HG03521 (cell line): ENCODE data around the gene CCDC172.

ENCODE experiments used
- ATAC-seq: cut with Tn5 transposase; IDR thresholded peaks from one replicate; pipeline ENCODE4 v1.9.1; 2021; ENCODE audit warnings: mild to moderate bottlenecking, moderate library complexity; ENCODE audit not compliant: unreplicated experiment

CCDC172 gene

GRCh38 chr10:116324227-116324950, at the start of gene CCDC172:
Gene CCDC172, plus strand, starts transcription at chr10:116324448. Its CDS starts 564 bp downstream, at chr10:116325012.
- ATAC-seq, result no peak

GRCh38 chr10:116276981-116277380, 47.3 kb upstream of the CCDC172 start:
- no peak for ATAC-seq

- ATAC-seq, result no peak
Measured at GRCh38 chr10:116278846-116279245, 45.4 kb upstream of the CCDC172 start.

- no peak for ATAC-seq
Measured at GRCh38 chr10:116281775-116282174, 42.5 kb upstream of the CCDC172 start.

- no peak for ATAC-seq
Measured at GRCh38 chr10:116286626-116287200, 37.5 kb upstream of the CCDC172 start.

- ATAC-seq, result no peak
Measured at GRCh38 chr10:116287906-116288501, 36.2 kb upstream of the CCDC172 start.

- ATAC-seq, result no peak
Measured at GRCh38 chr10:116289652-116290051, 34.6 kb upstream of the CCDC172 start.

- no peak for ATAC-seq
Measured at GRCh38 chr10:116292493-116292892, 31.8 kb upstream of the CCDC172 start.

GRCh38 chr10:116296291-116296721, 27.9 kb upstream of the CCDC172 start:
- no peak for ATAC-seq

- ATAC-seq, result no peak
Measured at GRCh38 chr10:116298586-116298985, 25.7 kb upstream of the CCDC172 start.

- ATAC-seq, result no peak
Measured at GRCh38 chr10:116300542-116300941, 23.7 kb upstream of the CCDC172 start.

- no peak for ATAC-seq
Measured at GRCh38 chr10:116304923-116305322, 19.3 kb upstream of the CCDC172 start.

- no peak for ATAC-seq
Measured at GRCh38 chr10:116306847-116307246, 17.4 kb upstream of the CCDC172 start.

- ATAC-seq, result no peak
Measured at GRCh38 chr10:116307455-116307854, 16.8 kb upstream of the CCDC172 start.

GRCh38 chr10:116311016-116311415, 13.2 kb upstream of the CCDC172 start:
- ATAC-seq, result no peak

GRCh38 chr10:116311706-116312490, 12.3 kb upstream of the CCDC172 start:
- ATAC-seq, result no peak

GRCh38 chr10:116312548-116312947, 11.7 kb upstream of the CCDC172 start:
- ATAC-seq, result no peak

- no peak for ATAC-seq
Measured at GRCh38 chr10:116316503-116316902, 7.7 kb upstream of the CCDC172 start.

- ATAC-seq, result no peak
Measured at GRCh38 chr10:116324951-116325635, 845 bp downstream of the CCDC172 start.

- ATAC-seq, result no peak
Measured at GRCh38 chr10:116325987-116326386, 1.7 kb downstream of the CCDC172 start.

GRCh38 chr10:116329153-116329552, 4.9 kb downstream of the CCDC172 start:
- ATAC-seq, result no peak
